NCI-H446 treated with DMSO at 0.1 percent for 48 hours (cell line): ENCODE results near the gene CIB2.
A peak's percentile ranks its signal among the peaks of the same experiment; 100 is the strongest.

Source experiments
- DNase-seq: peaks from one replicate; lab custom pipeline; 2025; lab: John Stamatoyannopoulos, UW

CIB2 gene

GRCh38 chr15:78065973-78066946 lies 65.0 kb downstream of the CIB2 start:
- no peak for DNase-seq

- DNase-seq, result no peak
Observed at GRCh38 chr15:78065284-78065872, 65.9 kb downstream of the CIB2 start.

- DNase-seq, result no peak
Observed at GRCh38 chr15:78064544-78064943, 66.7 kb downstream of the CIB2 start.

- no peak for DNase-seq
Observed at GRCh38 chr15:78063970-78064385, 67.3 kb downstream of the CIB2 start.

- no peak for DNase-seq
Observed at GRCh38 chr15:78063217-78063616, 68.0 kb downstream of the CIB2 start.

GRCh38 chr15:78061963-78062427 lies 69.2 kb downstream of the CIB2 start:
- no peak for DNase-seq

GRCh38 chr15:78060232-78060631 lies 71.0 kb downstream of the CIB2 start:
- DNase-seq, result no peak

GRCh38 chr15:78059110-78059839 lies 72.0 kb downstream of the CIB2 start:
- DNase-seq, result peak; percentile 56

GRCh38 chr15:78058401-78058935 lies 72.8 kb downstream of the CIB2 start:
- DNase-seq, result no peak

GRCh38 chr15:78057803-78058202 lies 73.4 kb downstream of the CIB2 start:
- no peak for DNase-seq

- DNase-seq, result no peak
Observed at GRCh38 chr15:78056714-78057269, 74.5 kb downstream of the CIB2 start.

GRCh38 chr15:78055919-78056713 lies 75.1 kb downstream of the CIB2 start:
- no peak for DNase-seq

- DNase-seq, result no peak
Observed at GRCh38 chr15:78054966-78055365, 76.3 kb downstream of the CIB2 start.
